ENCODE results near the gene FOXJ3.

FOXJ3 gene

DNA sequence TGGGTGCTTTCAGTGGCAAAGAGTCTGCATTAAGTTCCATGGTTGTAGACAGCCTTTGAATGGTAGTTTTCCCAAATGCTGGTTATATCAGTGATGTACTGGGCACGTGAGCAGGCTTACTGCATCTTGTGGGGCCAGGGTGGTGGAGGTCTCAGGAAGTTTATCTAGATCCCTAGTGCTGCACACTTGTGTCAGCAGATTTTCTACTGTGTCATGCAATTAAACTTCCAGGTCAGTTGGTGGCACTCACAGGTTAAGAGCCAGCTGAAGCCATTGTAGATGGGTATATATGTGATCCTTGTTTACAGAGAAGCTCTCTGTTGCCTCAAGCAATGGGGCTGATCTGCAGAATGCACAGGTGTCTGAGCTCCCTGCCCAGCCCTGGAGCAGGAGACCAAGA, 33.0 kb downstream of the FOXJ3 start:
- DNase-seq = no peak

DNA sequence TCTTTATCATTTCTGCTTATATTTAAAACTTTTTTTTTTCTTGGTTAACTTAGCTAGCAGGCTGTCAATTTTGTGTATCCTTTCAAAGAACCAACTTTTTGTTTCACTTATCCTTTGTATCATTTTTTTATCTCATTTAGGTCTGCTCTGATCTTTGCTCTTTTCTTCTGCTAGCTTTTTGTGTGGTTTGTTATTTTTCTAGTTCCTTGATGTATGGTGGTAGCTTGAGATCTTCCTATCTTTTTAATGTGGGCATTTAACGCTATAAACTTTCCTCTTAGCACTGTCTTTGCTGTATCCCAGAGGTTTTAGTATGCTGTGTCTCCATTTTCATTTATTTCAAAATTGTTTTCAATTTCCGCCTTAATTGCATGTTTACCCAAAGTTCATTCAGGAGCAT, 36.5 kb downstream of the FOXJ3 start:
- no peak for DNase-seq

DNA sequence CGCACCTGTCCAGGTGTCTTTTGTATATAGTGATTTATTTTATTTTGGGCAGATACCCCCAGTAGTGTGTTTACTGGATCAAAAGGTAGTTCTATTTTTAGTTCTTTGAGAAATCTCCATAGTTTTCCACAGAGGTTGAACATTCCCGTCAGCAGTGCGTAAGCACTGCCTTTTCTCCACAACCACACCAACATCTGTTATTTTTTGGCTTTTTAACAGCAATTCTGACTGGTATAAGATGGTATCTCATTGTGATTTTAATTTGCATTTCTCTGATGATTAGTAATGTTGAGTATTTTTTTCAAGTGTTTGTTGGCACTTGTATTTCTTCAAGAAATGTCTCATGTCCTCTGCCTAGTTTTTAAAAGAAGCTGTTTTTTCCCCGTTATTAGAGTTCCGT, 39.2 kb downstream of the FOXJ3 start:
- no peak for DNase-seq

DNA sequence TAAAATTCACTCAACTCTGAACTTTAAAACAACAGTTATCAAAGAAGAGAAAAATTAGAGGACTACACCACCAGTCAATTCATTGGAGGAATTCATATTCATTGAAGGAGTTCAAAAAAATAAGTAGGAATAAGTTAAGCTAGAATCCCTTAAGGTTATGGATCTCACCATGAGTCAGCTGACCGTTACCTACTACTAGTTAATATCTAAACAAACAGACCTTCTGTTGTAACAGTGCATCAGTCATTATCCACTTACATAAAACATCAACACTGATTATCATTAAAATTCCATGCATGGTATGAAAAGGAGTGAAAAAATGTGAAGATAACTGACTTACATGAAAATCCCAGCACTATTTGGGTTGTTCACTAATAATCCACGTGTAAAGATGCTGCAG, 44.9 kb downstream of the FOXJ3 start:
- no peak for DNase-seq

DNA sequence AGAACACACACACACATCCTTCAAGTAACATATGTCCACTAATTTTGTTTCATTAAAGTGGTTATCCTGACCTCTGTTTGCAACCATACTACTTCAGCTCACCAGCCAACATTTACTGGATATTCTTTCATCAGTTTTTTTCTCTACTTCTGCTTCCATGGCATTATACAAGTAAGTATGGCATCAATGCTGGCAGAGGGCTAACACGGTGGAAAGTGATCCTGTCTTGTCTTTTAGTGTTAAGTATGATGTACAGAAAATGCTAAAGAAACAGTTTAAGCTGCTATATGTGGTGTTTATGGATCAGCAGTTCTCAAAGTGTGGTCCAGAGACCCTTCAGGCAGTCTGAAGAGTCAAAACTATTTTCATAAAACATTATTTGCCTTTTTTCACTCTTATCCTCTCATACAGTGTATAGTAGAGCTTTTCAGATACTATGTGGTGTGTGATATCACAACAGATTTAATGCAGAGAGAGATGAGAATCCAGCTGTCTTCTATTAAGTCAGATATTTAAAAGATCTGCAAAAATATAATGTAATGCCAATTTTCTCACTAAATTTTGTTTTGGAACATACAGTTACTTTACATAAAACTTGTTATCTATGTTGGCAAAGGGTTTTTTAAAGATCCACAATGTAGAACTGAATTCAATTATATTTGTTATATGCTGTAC, 46.6 kb downstream of the FOXJ3 start:
- no peak for DNase-seq

DNA sequence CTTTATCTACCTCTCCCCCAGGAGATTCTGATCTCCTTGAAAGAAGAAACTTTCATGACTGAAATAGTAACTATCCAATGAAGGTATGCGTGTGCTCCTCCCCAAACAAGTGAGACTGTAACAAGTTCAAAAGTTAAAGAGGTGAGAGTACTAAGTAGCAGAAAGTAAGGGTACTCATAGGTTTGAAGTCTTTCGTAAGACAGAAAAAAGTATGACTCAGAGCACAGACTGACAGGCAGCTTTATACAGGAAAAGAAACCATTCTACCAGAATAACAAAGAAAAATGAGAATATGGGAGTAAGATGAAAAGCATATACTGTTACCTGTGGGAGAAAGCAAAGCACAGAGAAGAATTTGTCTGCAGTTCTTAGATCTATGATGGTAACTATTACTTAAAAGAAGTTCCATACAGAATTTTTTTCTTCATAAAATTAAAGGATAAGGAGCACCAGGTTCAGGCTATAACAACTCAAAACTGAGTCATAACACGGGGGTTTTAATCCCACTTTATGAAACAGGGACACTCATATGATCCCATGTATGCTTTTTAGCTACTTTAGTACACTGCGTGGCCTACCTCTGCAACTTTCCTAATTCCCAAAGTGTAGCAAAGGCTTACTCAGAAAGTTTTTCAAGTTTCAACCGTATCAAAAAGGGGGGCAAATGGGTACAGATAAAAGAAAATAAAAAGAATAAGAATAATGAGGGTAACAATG, 52.0 kb downstream of the FOXJ3 start:
- no peak for DNase-seq

DNA sequence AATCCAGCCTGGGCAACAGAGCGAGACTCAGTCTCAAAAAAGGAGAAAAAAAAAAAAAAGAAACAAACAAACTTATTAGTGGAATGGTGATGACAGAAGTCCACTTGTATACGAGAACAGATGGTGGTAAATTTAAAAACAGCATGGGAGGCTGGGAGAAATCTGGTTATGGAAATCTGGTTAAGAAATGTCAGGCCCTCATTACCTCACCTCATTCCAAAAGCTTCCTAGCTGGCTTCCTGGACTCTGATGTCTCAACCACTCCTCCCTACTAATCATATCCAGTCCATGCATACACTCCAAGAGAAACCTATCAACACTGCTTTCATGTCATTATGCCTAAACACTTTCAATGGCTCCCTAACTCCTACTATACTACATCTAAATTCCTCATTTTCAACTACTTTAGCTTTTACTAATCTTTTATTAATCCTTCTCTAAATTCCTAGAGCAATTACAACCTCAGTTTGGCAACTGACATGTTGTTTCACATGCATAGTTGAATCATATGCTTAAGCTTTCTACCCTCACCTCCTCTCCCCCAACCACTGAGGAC, 52.9 kb downstream of the FOXJ3 start:
- no peak for DNase-seq

DNA sequence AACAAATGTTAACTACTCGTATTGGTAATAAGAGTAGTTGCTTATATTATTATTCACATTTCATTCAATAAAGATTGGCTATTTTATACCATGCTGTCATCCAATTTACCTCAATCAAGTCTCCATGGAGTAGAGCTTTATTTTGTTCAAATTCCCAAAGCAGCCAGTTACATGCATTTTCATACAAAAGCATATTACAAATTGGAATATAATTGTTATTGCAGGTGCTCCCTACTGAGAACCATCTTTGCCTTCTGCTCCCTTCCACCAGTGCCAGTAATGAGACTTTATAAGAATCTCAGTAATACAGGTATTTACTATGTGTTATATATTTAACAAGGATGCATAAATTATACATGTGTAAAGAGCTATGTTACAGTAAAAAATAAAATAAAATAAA, 54.2 kb downstream of the FOXJ3 start:
- DNase-seq = no peak

DNA sequence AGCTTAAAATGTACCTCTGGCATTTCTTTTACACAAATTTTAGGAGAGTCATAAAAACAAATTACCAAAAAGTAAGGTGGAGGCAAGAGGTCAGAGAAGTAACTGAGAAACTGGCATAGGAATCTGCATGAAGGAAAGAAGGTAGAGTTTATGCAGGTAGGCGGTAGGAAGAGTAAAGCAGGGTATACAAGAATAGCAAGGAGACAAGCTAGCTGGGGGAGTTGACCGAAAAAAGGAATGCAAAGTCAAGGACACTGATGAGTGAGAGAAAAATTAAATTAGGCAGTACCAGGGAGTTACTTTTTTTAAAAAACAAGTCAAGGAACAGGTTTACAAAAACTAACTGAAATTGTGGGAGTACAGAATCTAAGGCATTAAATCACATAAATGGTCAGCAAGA, 56.0 kb downstream of the FOXJ3 start:
- no peak for DNase-seq

DNA sequence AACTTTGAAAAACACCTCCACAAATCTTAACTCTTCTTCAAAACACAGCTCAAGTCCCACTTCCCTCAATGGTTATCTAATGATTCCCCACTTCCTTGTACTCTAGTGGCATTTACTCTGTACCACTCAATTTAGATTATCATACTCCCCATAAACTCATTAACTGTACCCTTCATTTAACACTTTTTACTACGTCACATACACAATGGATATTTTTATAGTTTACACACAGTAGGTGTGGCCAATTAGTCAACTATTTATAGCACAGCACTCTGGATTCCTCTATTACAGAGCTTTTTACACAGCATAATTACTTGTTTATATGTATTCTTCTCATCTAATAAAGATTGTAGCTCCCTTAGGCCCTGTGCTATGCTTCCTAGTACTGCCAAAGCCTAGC, 62.1 kb downstream of the FOXJ3 start:
- DNase-seq = no peak

DNA sequence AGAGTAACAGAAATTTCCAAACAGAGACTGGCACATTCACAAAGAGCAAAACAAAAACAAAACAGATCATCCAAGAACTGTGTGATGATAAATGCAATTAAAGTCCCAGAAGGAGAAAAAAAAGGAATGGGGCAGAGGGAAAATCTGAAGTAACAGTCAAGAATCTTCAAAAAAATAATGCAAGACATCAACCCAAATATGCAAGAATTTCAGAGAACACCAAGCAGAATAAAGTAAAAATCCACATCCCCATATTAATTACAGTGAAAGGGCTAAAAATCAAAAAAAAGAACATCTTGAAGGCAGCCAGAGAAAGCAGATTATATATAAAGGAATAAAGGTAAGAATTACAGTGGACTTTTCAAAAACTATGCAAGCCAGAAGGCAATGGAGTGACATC, 67.1 kb downstream of the FOXJ3 start:
- no peak for DNase-seq

DNA sequence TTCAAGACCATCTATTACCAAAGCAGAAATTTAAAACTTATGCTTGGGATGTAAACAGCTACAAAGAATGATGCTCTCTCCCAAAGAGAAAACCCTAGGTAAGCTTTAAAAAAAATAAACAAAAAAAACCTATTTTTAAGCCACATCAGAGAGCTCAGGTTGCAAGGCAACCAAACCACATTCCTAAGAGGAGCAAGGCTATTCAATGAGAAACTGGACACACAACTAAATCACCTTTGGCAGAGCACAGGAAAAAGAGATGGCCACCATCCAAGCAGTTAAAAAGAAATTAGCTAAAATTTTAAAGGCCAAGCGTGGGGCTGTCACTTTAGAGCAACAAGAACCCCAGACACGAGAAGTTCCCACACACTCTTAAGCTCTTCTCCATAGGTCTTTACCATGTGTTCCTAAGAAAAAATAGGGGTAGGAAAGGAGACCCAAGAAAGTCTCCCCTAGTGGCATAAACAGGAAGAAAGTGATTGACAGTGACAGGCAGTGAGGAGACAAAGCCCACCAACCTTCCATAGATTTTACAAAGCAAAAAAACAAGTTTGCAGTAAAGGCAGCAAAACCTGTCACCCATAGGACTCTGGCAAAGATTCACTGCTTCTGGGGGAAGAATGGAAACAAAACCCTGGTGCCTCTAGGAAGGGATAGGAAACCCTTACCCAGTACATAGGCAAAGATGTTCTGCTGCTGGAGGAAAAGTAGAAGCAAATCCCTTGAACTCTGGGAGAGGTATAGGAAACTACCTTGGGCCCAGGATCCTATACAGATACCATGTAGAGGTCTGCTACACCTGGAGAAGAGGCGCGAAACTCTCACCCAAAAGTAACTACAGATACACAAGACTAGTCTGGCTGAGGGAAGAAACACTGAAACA, 68.5 kb downstream of the FOXJ3 start:
- no peak for DNase-seq

DNA sequence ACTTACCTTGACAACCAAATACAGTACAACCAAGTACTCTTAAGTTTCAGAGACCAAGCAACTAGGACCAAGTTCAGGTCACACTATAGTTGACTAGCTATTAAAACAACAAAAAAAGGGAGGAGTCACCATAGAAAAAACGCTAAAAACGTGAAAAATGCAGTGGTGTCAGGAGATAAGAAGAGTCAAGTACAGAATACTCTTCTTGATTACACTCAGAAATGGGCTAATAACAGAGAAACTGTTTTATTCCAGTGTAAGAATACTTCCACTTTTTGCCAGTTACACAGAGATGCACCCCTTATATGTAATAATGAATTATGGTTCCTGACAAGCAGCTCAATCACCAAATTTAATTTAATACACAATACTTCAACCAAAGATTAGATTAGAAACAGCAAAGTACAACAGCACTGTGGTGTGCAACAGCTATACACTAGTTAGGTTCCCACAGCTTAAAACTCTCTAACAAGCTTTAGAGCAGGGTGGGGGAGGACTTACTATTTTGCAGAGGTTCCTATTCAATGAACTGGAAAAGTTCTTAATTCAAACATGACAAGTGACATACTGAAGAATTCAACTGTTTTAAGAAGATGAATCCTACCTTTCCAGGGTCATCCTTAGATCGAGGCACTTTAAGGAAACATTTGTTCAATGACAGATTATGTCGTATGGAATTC, 70.4 kb downstream of the FOXJ3 start:
- no peak for DNase-seq

DNA sequence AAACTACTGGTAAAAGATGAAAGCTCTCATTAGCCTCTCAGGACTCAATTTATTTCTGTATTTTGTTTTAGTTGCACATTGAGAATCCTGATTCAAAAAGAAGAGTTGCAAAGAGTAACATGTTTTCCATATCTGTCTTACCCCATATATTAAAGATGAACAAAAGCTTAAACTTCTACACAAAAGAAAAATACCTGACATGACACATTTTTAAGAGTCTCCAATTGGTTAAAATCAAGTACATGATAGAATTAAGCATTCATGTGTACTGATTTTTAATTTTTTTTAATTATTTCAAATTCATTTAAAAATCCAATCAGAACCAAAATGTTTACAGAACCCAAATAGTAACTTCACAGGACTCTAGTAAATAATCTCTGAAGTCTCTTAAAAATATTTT, 72.0 kb downstream of the FOXJ3 start:
- DNase-seq = no peak

DNA sequence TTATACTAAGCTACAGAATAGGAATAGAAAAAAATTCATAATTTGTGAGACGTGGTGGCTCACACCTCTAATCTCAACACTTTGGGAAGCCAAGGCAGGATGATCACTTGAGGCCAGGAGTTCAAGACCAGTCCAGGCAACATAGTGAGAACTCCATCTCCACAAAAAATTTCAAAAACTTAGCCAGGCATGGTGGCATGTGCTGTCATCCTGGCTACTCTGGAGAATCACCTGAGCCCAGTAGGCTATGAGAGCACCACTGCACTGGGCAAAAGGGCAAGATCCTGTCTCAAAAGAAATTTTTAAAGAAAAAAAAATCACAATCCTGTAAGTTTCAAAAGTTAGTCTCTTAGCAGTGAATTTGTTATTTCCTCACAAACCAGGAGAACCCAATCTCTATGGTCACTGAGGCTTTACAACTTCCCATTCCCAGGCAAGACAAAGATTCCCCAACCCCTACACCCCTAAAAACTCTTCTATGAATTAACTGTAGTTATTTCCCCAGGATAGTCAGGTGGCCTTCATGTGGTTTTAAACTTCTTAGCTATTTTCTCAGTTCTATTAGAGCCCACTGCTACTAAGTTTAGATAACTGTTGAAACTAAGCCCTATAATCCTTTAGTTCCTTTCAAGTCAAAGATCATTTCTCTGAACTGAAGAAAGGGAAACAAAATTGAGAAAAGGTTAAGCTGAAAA, 74.5 kb downstream of the FOXJ3 start:
- no peak for DNase-seq

DNA sequence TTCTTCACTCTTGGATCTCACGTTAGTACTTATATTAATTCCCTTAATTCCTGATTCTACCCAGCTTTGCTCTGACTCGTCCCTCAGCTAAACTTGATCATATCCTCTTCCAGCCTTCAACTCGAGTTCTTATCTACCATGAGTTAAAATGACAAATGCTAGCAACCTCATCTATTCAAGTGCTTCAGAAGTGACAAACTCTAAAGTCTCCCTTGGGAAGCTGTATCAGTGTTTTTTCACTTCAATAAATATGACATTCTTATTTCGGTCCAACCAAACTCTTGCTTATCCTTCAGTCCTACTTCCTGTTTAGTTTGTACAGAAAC, 75.3 kb downstream of the FOXJ3 start:
- no peak for DNase-seq

DNA sequence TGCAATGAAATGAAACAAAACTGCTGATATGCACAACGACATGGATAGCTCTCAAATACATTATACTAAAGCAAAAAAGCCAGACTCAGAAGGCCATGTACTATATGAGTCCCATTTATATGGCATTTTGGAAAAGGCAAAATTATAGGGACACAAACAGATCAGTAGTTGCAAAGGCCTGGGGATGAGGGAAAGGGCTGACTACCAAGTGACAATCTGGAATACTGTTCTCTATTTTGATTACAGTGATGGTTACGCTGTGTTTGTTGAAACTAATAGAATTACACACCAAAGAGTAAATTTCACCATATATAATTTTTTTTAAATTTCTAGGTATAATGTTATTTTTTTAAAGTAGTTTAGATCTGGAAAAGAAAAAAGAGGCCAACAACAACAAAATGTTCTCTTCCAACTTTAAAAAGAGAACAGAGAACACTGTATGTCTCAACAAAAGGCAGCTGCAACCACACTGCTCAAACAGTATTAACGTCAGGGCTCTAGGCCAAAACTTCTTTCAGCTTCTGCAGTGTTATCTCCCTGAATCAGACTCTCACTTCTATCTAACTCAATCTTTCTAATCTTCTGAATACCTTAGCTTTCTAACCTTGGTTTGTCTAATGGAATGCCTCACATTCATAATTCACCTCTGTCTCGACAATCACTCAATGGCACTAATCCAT, 75.8 kb downstream of the FOXJ3 start:
- DNase-seq = no peak

DNA sequence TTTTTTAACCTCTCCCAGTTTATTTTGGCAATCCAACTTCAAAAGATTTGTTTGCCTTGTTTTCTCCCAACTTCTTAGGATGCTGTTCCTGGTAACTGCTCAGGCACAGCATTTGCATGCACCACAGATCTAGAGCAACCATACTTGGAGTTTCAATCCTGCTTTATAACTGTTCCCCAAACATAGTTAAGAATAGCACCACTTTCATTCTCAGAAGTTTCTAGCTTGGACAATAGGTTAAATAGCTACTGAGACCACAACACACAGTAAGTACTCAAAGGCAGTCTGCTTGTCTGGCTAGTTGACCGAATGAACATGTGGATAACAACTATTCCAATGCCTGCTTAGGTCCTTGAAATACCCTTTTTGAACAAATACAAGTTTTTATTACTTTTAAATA, 76.8 kb downstream of the FOXJ3 start:
- DNase-seq = no peak

DNA sequence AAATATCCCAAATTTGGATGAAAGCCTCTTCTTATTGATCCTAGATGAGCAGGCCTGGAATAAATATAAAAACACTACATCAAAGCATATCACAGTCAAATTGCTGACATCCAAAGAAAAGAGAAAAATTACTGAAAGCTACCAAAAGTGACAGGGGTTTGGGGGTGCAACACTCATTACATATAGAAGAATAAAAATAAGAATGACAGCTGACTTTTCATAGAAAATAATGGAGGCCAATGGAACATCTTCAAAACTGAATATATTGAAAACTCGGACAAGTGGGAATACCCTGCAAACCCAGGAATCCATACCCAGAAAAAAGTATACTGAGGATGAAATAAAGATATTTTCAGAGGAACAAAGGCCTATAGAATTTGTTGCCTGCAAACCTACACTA, 84.0 kb downstream of the FOXJ3 start:
- DNase-seq = no peak

DNA sequence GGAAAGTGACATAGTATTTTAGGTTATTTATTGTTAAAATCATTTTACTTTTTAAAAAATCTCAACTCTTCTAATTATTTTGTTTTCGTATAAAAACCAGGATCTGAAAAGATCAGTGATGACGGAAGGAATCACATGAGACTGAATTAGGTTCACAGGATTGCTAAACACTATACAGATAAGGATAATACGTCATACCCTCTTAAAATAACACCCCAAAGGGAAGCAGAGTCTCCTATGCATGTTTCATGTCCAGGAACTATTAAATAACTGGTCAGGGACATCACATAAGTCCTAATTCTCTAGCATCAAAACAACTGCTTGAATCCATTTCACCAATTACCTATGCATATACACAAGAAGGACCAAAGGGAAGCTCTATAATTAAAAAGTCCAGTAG, 84.9 kb downstream of the FOXJ3 start:
- no peak for DNase-seq

DNA sequence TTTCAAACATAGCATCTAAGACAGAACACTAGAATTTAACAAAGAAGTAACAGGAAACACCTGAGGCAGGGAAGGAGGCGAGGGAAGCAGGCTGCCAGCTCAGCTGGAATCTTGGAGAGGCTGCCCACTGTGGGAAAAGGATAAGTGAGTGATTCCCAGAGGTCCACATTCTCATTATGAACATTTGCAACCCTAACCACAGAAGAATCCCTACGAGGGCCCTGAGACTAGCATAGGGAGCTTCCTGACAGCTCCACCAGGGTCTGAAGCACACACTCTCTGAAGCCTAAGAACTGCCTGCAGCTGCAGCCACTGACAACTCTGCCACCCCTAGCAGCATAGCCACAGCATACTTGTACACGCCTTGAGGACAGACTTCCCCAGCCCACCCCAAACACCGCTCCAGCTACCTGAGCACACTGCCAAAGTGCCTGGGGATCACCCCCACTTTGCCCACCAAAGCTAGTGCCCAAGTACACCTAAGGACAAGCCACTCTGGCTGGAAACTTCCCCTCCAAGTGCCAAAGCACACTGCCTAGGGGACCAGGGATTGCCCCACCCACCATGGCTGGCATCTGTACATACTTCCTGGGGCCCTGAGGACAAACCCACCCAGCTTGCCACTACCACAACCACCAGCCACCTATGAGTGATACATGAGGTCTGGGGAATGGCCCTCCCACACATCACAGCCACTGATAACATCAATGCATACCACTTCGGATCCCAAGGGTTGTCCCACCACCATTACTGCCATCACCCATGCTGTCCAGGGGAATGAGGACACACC, 93.9 kb downstream of the FOXJ3 start:
- DNase-seq = no peak

All from activated CD4-positive, CD25-positive, alpha-beta regulatory T cell (primary cell).